CD4-positive, alpha-beta memory T cell (primary cell): ENCODE results near the gene ACCS. TPM values are rescaled to one million over a fixed set of nuclear protein-coding genes. Genes with fewer than 3 reads are reported as not detected.

Experiments used
- CTCF ChIA-PET: fragments of 350-600 bp; sonication (Branson Sonifier 250); formaldehyde crosslinking; loops from one replicate; lab custom pipeline; 2021; ENCODE audit warnings: inconsistent platforms; ENCODE audit not compliant: partially characterized antibody; lab: Charles Lee
- POLR2A ChIA-PET: fragments of 350-600 bp; sonication (Branson Sonifier 250); formaldehyde crosslinking; loops from one replicate; lab custom pipeline; 2021; ENCODE audit not compliant: partially characterized antibody; lab: Charles Lee
- DNase-seq, 5 donors: peaks; one replicate each; pipeline versions ENCODE4 v3.0.0 to v3.0.0-alpha.2; 2020 to 2022; ENCODE audit warnings: mixed read lengths in 1 of 5
- H3K27ac ChIP-seq: one replicate; pipeline ENCODE4 v1.7.0; 2013; ENCODE audit warnings: low read depth, low read length
- H3K27me3 ChIP-seq: 2 replicates; pipeline ENCODE4 v1.7.0; 2013; ENCODE audit warnings: mild to moderate bottlenecking, low read length, moderate library complexity; ENCODE audit not compliant: insufficient read depth
- H3K36me3 ChIP-seq: 2 replicates; pipeline ENCODE4 v1.7.0; 2013; ENCODE audit warnings: mild to moderate bottlenecking, low read length, moderate library complexity; ENCODE audit not compliant: insufficient read depth
- H3K4me1 ChIP-seq: 2 replicates; pipeline ENCODE4 v1.7.0; 2013; ENCODE audit warnings: mild to moderate bottlenecking, low read length, moderate library complexity; ENCODE audit not compliant: insufficient read depth
- H3K4me3 ChIP-seq, 2 donors: one replicate each; pipeline ENCODE4 v1.7.0; 2013; ENCODE audit warnings: low read length in 2 of 2, mild to moderate bottlenecking in 1 of 2
- H3K9me3 ChIP-seq, 2 donors: one replicate each; pipeline ENCODE4 v1.7.0; 2013; ENCODE audit warnings: low read length in 2 of 2, control low read depth in 1 of 2; ENCODE audit not compliant: control insufficient read depth in 1 of 2
- H3K27ac Mint-ChIP-seq, 7 donors: one replicate each; pipeline ENCODE4 v1.8.0; 2020 to 2021; ENCODE audit warnings: mixed read lengths in 7 of 7, mild to moderate bottlenecking in 6 of 7, inconsistent platforms in 3 of 7, moderate library complexity in 3 of 7
- H3K27me3 Mint-ChIP-seq, 2 donors: one replicate each; pipeline ENCODE4 v1.8.0; 2020 to 2021; ENCODE audit warnings: mixed read lengths in 2 of 2
- H3K36me3 Mint-ChIP-seq, 2 donors: one replicate each; pipeline ENCODE4 v1.8.0; 2020 to 2021; ENCODE audit warnings: mixed read lengths in 2 of 2, inconsistent platforms in 1 of 2, mild to moderate bottlenecking in 1 of 2
- H3K4me1 Mint-ChIP-seq, 4 donors: one replicate each; pipeline ENCODE4 v1.8.0; 2020 to 2021; ENCODE audit warnings: mixed read lengths in 4 of 4, mild to moderate bottlenecking in 1 of 4
- H3K4me3 Mint-ChIP-seq, 8 donors: one replicate each; pipeline ENCODE4 v1.8.0; 2020 to 2021; ENCODE audit warnings: mixed read lengths in 8 of 8, mild to moderate bottlenecking in 7 of 8, moderate library complexity in 6 of 8, inconsistent platforms in 3 of 8
- H3K9me3 Mint-ChIP-seq, 8 donors: one replicate each; pipeline ENCODE4 v1.8.0; 2020 to 2021; ENCODE audit warnings: mixed read lengths in 8 of 8, mild to moderate bottlenecking in 5 of 8, inconsistent platforms in 3 of 8, moderate library complexity in 1 of 8
- intact Hi-C: fragments of 100-400 bp; cut with micrococcal nuclease; formaldehyde crosslinking; loops from one replicate; pipeline ENCODE4 v1.15.1; 2023
- polyA plus RNA-seq, 2 donors: library from polyadenylated mRNA; unstranded; fragments of 300-500 nt; fragmentation: Illumina TruSeq; gene quantifications; one replicate each; pipeline ENCODE4 v1.2.3, GENCODE V29; 2021
- total RNA-seq, 2 experiments: library from RNA; stranded (reverse); gene quantifications; one replicate each; pipeline ENCODE4 v1.2.3, GENCODE V29; 2021

ACCS gene
- total and polyA plus RNA-seq, 4 experiments from 2014 or later: 1.6 to 78.9 (median 40.1) TPM

DNA sequence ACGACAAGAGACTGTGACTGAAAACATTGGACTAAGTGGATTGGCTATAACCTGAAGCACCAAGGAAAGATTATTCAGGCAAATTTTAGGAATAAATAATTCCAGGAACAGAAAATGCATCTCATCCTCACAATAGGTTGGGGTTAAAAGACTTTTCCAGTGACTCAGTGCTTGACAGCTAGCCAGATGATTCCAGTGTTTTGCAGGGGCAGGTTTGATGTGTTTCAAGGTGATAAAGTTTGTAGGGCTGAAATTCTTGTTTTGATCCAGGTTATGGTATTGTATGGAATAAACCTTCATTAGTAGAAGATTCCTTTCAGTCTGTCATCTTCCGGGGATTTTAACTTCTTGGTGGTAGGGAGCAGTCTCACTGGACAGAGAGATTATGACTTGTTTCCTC, 31.8 kb downstream of the ACCS start:
- H3K27ac ChIP-seq: no peak overlapping the region
- no peak overlapping the region for H3K4me3 ChIP-seq
- peaks cover 43% of the 10 kb centered on the region for H3K4me1 ChIP-seq
- POLR2A ChIA-PET: no interaction called here
- Mint-ChIP-seq H3K4me3 (peak overlapping the region in 6 of 8 donors; percentile 16 to 63 (median 24)), H3K27me3 (no peaks in the 10 kb centered on the region), H3K36me3 (peaks cover 5 to 7% of the 10 kb centered on the region in 2 donors), H3K9me3 (peaks cover 0 to 2% (median 0%) of the 10 kb centered on the region in 8 donors), H3K27ac (peak overlapping the region in 2 of 7 donors; percentile 8 to 55), H3K4me1 (peaks cover 34 to 67% (median 46%) of the 10 kb centered on the region in 4 donors)
- H3K36me3 ChIP-seq: no peaks in the 10 kb centered on the region
- DNase-seq: no peak
- intact Hi-C loops: no loop called here
- H3K27me3 ChIP-seq: no peaks in the 10 kb centered on the region
- H3K9me3 ChIP-seq: no peaks in the 10 kb centered on the region
- CTCF ChIA-PET: interaction anchor here (0.9 kb wide), 1 partner anchor 28 kb away, joined by 4 read pairs; no protein-coding TSS in a partner anchor

DNA sequence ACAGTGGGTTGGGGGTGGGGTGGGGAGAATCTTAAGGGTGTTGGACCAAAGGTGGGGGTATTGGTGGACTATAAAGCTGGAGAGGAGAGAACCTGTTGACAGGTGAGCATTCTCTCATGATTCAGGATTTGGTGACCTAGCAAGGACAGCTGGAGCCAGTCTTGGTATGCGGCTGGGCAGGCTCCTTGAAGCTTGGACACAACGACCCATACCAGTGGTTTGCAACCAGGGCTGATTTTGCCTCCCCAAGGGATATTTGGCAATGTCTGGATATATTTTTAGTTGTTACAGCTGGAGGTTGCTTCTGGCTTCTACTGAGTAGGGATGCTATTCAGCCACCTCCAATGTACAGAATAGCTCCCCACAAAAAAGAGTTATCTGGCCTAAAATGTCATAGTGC, 35.0 kb downstream of the ACCS start:
- peaks cover 0 to 2% (median 0%) of the 10 kb centered on the region in 8 donors for H3K9me3 Mint-ChIP-seq
- Histone ChIP-seq H3K36me3 (no peaks in the 10 kb centered on the region), H3K4me1 (peaks cover 28% of the 10 kb centered on the region), H3K4me3 (no peak overlapping the region), H3K27me3 (no peaks in the 10 kb centered on the region), H3K27ac (no peak overlapping the region), H3K9me3 (no peaks in the 10 kb centered on the region)
- H3K4me3 Mint-ChIP-seq: no peak overlapping the region
- ChIA-PET POLR2A (no interaction called here), CTCF (interaction anchor here (0.8 to 10.7 kb wide), 3 partner anchors 9 to 35 kb away, joined by 3 to 135 read pairs (median 6); partner anchors contain the start of genes ACCS and EXT2)
- peaks cover 25 to 63% (median 38%) of the 10 kb centered on the region in 4 donors for H3K4me1 Mint-ChIP-seq
- peaks cover 7 to 11% of the 10 kb centered on the region in 2 donors for H3K36me3 Mint-ChIP-seq
- no peak for DNase-seq
- intact Hi-C loops: no loop called here
- H3K27ac Mint-ChIP-seq: no peak overlapping the region
- H3K27me3 Mint-ChIP-seq: no peaks in the 10 kb centered on the region

DNA sequence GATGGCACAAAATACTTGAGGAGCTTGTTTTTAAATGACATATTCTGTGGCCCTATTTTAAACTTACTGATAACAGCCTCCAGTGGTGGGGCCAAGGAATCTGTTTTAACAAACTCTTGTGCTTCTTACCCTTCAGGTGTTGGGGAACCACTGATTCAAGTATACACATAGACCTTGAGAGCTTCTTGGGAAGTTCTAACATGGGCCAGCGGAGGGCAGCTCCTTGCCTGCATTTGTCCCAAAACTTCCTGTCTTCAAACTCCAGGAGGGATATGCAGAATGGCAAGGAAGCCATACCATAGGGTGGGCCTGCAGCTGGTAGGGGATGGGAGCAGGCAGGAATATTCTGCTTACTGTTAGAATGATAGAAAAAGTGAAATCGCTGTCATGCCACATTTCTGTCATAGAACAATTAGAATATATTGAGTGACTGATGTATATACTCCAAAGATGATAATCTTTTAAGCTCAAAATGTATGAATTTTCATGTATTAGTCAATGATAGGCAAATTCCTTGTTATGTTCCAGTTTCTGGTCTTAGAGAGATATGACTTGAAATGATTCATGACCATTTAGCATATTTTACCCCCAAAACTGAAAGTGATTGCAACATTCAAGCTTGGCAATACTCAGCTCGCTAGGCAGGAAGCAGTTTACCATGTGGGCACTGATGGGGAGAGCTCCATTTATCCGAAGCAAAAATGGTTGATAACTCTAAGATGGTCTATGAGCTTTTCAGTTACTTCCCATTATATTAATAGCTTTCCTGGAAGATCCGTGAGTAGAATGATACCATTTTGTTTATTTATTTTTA, 38.6 kb downstream of the ACCS start:
- ChIA-PET CTCF (interaction anchor here (0.8 to 10.7 kb wide), 6 partner anchors 8 to 432 kb away, joined by 3 to 135 read pairs (median 4); partner anchors contain the start of gene EXT2), POLR2A (interaction anchor here (0.9 kb wide), 1 partner anchor 9 kb away, joined by 3 read pairs; the partner anchor contains the start of gene EXT2)
- H3K4me1 ChIP-seq: peaks cover 14% of the 10 kb centered on the region
- H3K36me3 ChIP-seq: peaks cover 14% of the 10 kb centered on the region
- H3K4me3 Mint-ChIP-seq: no peak overlapping the region
- H3K27ac Mint-ChIP-seq: peak overlapping the region in 1 of 7 donors; percentile 20
- DNase-seq: no peak
- H3K9me3 Mint-ChIP-seq: peaks cover 0 to 2% (median 0%) of the 10 kb centered on the region in 8 donors
- no peaks in the 10 kb centered on the region for H3K27me3 Mint-ChIP-seq
- H3K4me1 Mint-ChIP-seq: peaks cover 13 to 40% (median 24%) of the 10 kb centered on the region in 4 donors
- H3K4me3 ChIP-seq: no peak overlapping the region
- H3K9me3 ChIP-seq: no peaks in the 10 kb centered on the region
- no peak overlapping the region for H3K27ac ChIP-seq
- no peaks in the 10 kb centered on the region for H3K27me3 ChIP-seq
- peaks cover 13 to 25% of the 10 kb centered on the region in 2 donors for H3K36me3 Mint-ChIP-seq
- intact Hi-C loops: no loop called here

DNA sequence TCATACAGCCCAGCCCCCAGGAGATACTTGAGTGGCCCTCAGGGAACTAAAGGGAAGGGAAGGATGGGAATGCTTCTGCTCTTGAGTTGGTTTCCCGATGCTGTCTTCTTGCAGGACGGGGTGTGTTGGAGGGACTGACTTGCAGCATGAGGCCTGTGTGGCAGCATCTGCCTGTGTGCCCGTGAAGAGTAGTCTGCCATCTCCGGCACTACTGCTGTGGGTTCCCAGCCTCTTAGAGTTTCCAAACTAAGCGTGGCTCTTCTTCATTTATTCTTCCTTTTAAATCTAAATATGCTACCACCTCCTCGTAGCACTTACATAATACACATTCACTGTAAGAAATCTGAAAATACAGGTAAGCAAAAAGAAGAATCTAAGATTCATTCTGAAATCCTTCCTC, 42.2 kb downstream of the ACCS start:
- Histone ChIP-seq H3K9me3 (no peaks in the 10 kb centered on the region), H3K36me3 (peaks cover 14% of the 10 kb centered on the region), H3K27ac (no peak overlapping the region), H3K4me3 (no peak overlapping the region), H3K27me3 (no peaks in the 10 kb centered on the region), H3K4me1 (peaks cover 4% of the 10 kb centered on the region)
- intact Hi-C loops: no loop called here
- H3K4me3 Mint-ChIP-seq: no peak overlapping the region
- ChIA-PET POLR2A (no interaction called here), CTCF (interaction anchor here (1.2 to 10.7 kb wide), 3 partner anchors 11 to 431 kb away, joined by 3 to 135 read pairs (median 10); partner anchors contain the start of gene EXT2)
- no peak for DNase-seq
- H3K36me3 Mint-ChIP-seq: peaks cover 25 to 46% of the 10 kb centered on the region in 2 donors
- peak overlapping the region in 1 of 7 donors; percentile 31 for H3K27ac Mint-ChIP-seq
- H3K4me1 Mint-ChIP-seq: peaks cover 9 to 20% (median 11%) of the 10 kb centered on the region in 4 donors
- H3K27me3 Mint-ChIP-seq: no peaks in the 10 kb centered on the region
- H3K9me3 Mint-ChIP-seq: no peaks in the 10 kb centered on the region

DNA sequence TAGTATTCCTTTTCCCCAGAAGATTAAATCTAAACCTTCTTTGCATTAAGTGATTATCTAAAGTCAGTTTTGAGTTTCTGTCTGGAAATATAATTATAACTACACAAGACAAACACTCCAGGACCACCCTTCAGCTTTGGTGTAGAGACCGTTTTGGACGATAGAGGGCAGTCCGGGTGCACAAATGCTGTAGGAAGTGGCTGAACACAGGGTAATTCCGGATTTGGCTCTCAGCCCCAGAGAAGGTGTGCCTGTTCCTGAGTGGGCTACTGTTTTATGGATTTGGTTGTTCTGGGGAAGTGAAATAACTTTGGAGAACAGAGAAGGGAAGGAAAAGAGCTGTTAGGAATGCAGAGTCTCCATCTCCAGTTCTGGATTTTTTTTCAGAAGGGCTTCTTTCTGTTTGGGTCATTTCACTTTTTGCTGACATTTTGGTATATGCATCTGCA, 44.2 kb downstream of the ACCS start:
- H3K27ac ChIP-seq: no peak overlapping the region
- H3K27me3 ChIP-seq: no peaks in the 10 kb centered on the region
- CTCF ChIA-PET: interaction anchor here (0.9 to 10.7 kb wide), 7 partner anchors 9 to 429 kb away, joined by 3 to 135 read pairs (median 4); partner anchors contain the start of gene EXT2
- POLR2A ChIA-PET: no interaction called here
- peak; percentile 31 to 44 (median 39) for DNase-seq
- Mint-ChIP-seq H3K4me1 (peaks cover 6 to 8% (median 7%) of the 10 kb centered on the region in 4 donors), H3K9me3 (no peaks in the 10 kb centered on the region), H3K36me3 (peaks cover 44 to 63% of the 10 kb centered on the region in 2 donors), H3K27ac (peak overlapping the region in 5 of 7 donors; percentile 65 to 89 (median 87)), H3K4me3 (no peak overlapping the region), H3K27me3 (no peaks in the 10 kb centered on the region)
- H3K9me3 ChIP-seq: no peaks in the 10 kb centered on the region
- peaks cover 26% of the 10 kb centered on the region for H3K36me3 ChIP-seq
- intact Hi-C loops: no loop called here
- H3K4me3 ChIP-seq: no peak overlapping the region
- H3K4me1 ChIP-seq: peaks cover 4% of the 10 kb centered on the region

DNA sequence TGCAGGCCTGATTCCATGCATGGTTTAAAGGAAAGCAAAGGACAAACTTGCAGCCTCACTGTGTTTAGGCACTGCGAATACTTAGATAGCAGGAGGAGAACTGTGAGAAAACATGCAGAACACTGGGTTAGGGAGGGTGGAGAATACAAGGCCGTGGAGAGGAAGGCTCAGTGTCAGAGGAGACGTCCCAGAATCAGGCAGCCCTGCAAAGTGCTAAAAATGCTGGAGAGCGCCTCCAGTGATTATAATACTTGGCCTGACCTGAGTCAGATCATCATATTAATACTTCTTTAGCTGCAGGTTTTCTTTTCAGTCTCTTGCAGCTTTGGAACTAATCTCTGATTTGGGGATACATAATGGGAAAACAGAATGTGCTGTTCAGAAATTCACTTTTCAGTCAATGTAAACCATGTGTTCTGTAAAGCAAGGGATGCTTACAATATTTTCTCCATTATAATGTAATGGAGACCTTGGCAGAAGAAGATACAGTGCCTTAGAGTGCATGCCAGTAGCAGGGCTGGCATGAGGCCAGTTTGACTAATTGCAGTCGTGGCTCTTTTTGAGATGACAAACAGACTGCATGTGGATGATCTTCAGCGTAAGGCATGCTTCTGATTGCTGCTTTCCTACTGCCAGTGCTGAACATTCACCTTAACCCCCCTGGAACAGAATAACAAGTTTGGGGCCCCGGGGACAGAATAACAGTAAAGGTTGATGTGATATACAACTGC, 46.2 kb downstream of the ACCS start:
- POLR2A ChIA-PET: no interaction called here
- no peak overlapping the region for H3K27ac ChIP-seq
- Mint-ChIP-seq H3K9me3 (no peaks in the 10 kb centered on the region), H3K4me1 (peaks cover 6 to 9% (median 7%) of the 10 kb centered on the region in 4 donors), H3K4me3 (no peak overlapping the region), H3K27me3 (no peaks in the 10 kb centered on the region), H3K27ac (no peak overlapping the region), H3K36me3 (peaks cover 62 to 78% of the 10 kb centered on the region in 2 donors)
- intact Hi-C loops: no loop called here
- CTCF ChIA-PET: no interaction called here
- H3K4me1 ChIP-seq: peaks cover 4% of the 10 kb centered on the region
- DNase-seq: no peak
- H3K27me3 ChIP-seq: no peaks in the 10 kb centered on the region
- peaks cover 33% of the 10 kb centered on the region for H3K36me3 ChIP-seq
- no peak overlapping the region for H3K4me3 ChIP-seq
- no peaks in the 10 kb centered on the region for H3K9me3 ChIP-seq
